ENCODE results near the gene PPP2R3A.

PPP2R3A gene

DNA sequence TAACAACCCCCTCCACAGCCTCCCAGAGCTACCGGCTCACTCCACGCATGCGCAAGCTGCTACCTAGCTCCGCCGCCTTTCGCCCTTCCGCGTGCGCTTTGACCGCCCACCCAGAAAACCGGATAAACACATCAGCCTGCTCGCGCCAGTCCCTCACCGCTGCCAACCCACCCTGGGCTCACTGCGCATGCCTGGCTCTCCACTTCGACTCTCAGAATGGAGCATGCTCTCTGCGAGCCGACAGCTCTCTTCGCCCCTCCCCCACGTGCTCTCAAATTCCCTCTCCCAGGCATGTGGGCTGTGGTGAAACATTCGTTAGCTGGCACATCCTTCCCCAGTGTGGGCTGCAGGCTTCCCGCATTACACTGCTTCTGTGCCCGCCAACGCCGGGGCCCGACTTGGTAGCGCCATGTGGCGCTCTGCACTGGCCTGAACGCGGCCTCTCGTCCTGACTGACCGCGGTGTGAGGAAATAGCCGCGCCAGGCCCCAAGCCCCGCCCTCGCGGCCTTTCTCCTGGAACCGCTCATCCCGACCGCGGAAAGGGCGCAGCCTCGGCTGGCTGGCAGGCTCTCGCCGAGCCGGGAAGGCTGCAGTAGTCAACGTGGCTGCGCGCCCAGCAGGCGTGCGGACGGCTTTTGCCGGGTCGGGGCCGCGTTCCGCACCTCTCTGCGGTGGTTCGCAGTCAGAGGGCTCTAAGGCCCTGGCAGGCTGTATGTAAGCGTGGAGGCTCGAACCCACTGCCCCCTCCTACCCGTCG, 231.1 kb downstream of the PPP2R3A start:
- H3K36me3 Mint-ChIP-seq, result peaks cover 6% of the 10 kb centered on the region

DNA sequence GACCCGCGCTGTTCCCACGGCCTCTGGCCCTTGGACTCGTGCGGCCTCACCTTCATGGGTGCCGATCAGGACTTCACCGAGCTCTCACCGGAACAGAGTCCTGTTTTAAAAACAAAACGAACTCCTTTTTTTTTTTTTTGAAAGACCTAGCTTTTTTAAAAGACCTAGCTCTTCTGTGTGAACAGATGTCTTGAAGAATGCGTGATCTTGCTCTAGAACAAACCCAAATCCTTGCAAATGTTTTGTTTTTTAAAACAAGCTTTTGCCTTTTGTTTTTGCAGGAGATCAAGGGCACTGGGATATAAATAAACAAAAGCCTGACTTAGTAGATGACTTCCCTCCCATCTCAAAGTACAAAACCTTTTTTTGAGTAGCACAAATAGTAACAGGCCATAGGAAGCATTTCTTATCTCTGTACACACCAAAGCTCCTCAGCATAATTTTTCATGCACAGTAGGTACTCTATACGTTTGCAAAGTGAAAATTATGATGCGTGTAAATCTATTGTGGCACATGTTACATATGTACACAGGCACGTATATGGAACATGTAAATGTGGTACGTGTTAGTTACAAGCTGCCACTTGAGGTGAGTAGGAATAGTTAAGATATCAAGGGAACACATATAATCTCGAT, 231.7 kb downstream of the PPP2R3A start:
- H3K27ac Mint-ChIP-seq, result peak overlapping the region; percentile 99
- H3K4me1 Mint-ChIP-seq, result peaks cover 24% of the 10 kb centered on the region
- H3K27me3 Mint-ChIP-seq, result no peaks in the 10 kb centered on the region

More for the DNA sequence above, 231.1 kb downstream of the PPP2R3A start:
- H3K27ac Mint-ChIP-seq, result peak overlapping the region; percentile 99
- H3K4me1 Mint-ChIP-seq, result peaks cover 31% of the 10 kb centered on the region
- no peaks in the 10 kb centered on the region for H3K9me3 Mint-ChIP-seq
- H3K27me3 Mint-ChIP-seq, result no peaks in the 10 kb centered on the region
- H3K4me3 Mint-ChIP-seq, result peak overlapping the region; percentile 94

More for the DNA sequence above, 231.7 kb downstream of the PPP2R3A start:
- no peaks in the 10 kb centered on the region for H3K9me3 Mint-ChIP-seq
- peak overlapping the region; percentile 94 for H3K4me3 Mint-ChIP-seq
- peaks cover 6% of the 10 kb centered on the region for H3K36me3 Mint-ChIP-seq
